HEK293 (cell line): ENCODE results near the gene LONRF2.
A peak's percentile ranks its signal among the peaks of the same experiment; 100 is the strongest.

Source experiments
- CTCF ChIA-PET: fragments of 350-600 bp; formaldehyde crosslinking; extraction: SDS; loops from one replicate; lab custom pipeline; 2021; ENCODE audit warnings: antibody characterized with exemption; lab: Yijun Ruan, JAX
- POLR2A ChIA-PET: fragments of 300-600 bp; formaldehyde crosslinking; extraction: SDS; loops from one replicate; lab custom pipeline; 2020; ENCODE audit warnings: antibody characterized with exemption, inconsistent platforms; lab: Yijun Ruan, JAX
- H3K27ac ChIP-seq: fragments of 200-500 bp; sonication (Bioruptor generic); 2 replicates; pipeline ENCODE4 v1.5.1; 2014; ENCODE audit warnings: low read depth, low read length, control low read depth, inconsistent platforms; ENCODE audit errors: extremely low read depth
- H3K36me3 ChIP-seq, 2 experiments: fragments of 200-500 bp in 1 of 2; sonication (Bioruptor generic) in 1 of 2; 1 replicate in 1 of 2; 2 replicates in 1 of 2; pipeline ENCODE4 v1.5.1; 2014 to 2017; ENCODE audit warnings: inconsistent platforms in 2 of 2, low read length in 2 of 2; ENCODE audit not compliant: control insufficient read depth in 2 of 2, insufficient read depth in 1 of 2
- H3K4me1 ChIP-seq: fragments of 200-500 bp; sonication (Bioruptor generic); 2 replicates; pipeline ENCODE4 v1.5.1; 2014; ENCODE audit warnings: mild to moderate bottlenecking, low read length, inconsistent platforms; ENCODE audit not compliant: control insufficient read depth, insufficient read depth
- H3K4me3 ChIP-seq: 2 replicates; pipeline ENCODE4 v1.5.1; 2011; ENCODE audit warnings: low read depth, mild to moderate bottlenecking, control low read depth, low read length, moderate library complexity
- H3K9me3 ChIP-seq: fragments of 200-500 bp; sonication (Bioruptor generic); 2 replicates; pipeline ENCODE4 v1.5.1; 2014; ENCODE audit warnings: low read depth, low read length, inconsistent platforms; ENCODE audit not compliant: control insufficient read depth, insufficient read depth
- GLIS1 ChIP-seq: fragments of 450-650 bp; formaldehyde crosslinking; IDR thresholded peaks from 2 replicates; pipeline ENCODE4 v1.5.1; 2016; ENCODE audit warnings: missing biosample characterization, missing genetic modification characterization
- KLF16 ChIP-seq: fragments of 450-650 bp; formaldehyde crosslinking; IDR thresholded peaks from 2 replicates; pipeline ENCODE4 v1.5.1; 2017; ENCODE audit warnings: missing biosample characterization, missing genetic modification characterization
- SALL2 ChIP-seq: fragments of 450-650 bp; formaldehyde crosslinking; IDR thresholded peaks from 2 replicates; pipeline ENCODE4 v1.5.0; 2017; ENCODE audit warnings: missing biosample characterization, mild to moderate bottlenecking, missing genetic modification characterization, borderline replicate concordance
- ZBTB7A ChIP-seq: fragments of 450-650 bp; formaldehyde crosslinking; IDR thresholded peaks from 2 replicates; pipeline ENCODE4 v1.5.1; 2016; ENCODE audit warnings: low read depth, missing biosample characterization, missing genetic modification characterization
- ZFP69B ChIP-seq: fragments of 450-650 bp; formaldehyde crosslinking; IDR thresholded peaks from 2 replicates; pipeline ENCODE4 v1.5.1; 2016; ENCODE audit warnings: missing biosample characterization, missing genetic modification characterization
- ZIC2 ChIP-seq: fragments of 450-650 bp; formaldehyde crosslinking; IDR thresholded peaks from 2 replicates; pipeline ENCODE4 v1.5.1; 2016; ENCODE audit warnings: missing biosample characterization, missing genetic modification characterization
- ZNF18 ChIP-seq: fragments of 450-650 bp; formaldehyde crosslinking; IDR thresholded peaks from 2 replicates; pipeline ENCODE4 v1.5.1; 2016; ENCODE audit warnings: missing biosample characterization, missing genetic modification characterization
- ZNF19 ChIP-seq: fragments of 450-650 bp; formaldehyde crosslinking; IDR thresholded peaks from 2 replicates; pipeline ENCODE4; 2016; ENCODE audit warnings: missing biosample characterization, missing genetic modification characterization, low read depth
- ZNF211 ChIP-seq: fragments of 450-650 bp; formaldehyde crosslinking; IDR thresholded peaks from 2 replicates; pipeline ENCODE4 v1.5.1; 2016; ENCODE audit warnings: low read depth, missing biosample characterization, missing genetic modification characterization
- ZNF214 ChIP-seq: fragments of 450-650 bp; formaldehyde crosslinking; IDR thresholded peaks from 2 replicates; pipeline ENCODE4 v1.5.1; 2017; ENCODE audit warnings: missing biosample characterization, mild to moderate bottlenecking, missing genetic modification characterization, borderline replicate concordance
- ZNF544 ChIP-seq: fragments of 450-650 bp; formaldehyde crosslinking; IDR thresholded peaks from 2 replicates; pipeline ENCODE4 v1.5.0; 2017; ENCODE audit warnings: missing biosample characterization, missing genetic modification characterization
- ZNF626 ChIP-seq: fragments of 450-650 bp; sonication (Bioruptor Pico); formaldehyde crosslinking; IDR thresholded peaks from 2 replicates; pipeline ENCODE4 v1.5.1; 2018; ENCODE audit warnings: missing biosample characterization, missing genetic modification characterization, inconsistent platforms
- ZSCAN5A ChIP-seq: fragments of 450-650 bp; formaldehyde crosslinking; IDR thresholded peaks from 2 replicates; pipeline ENCODE4 v1.5.1; 2016; ENCODE audit warnings: missing biosample characterization, missing genetic modification characterization
- ZXDB ChIP-seq: fragments of 450-650 bp; formaldehyde crosslinking; IDR thresholded peaks from 2 replicates; pipeline ENCODE4 v1.5.1; 2016; ENCODE audit warnings: missing biosample characterization, missing genetic modification characterization

Gene LONRF2

GRCh38 chr2:100241236-100241635 is 81.1 kb downstream of the LONRF2 start (continued):
- TF ChIP-seq SALL2: no peak

- ChIA-PET CTCF (interaction anchor here (1.6 kb wide), 1 partner anchor 421 kb away, joined by 6 read pairs; no protein-coding TSS in a partner anchor), POLR2A (no interaction called here)
- Histone ChIP-seq H3K36me3 (no peaks in the 10 kb centered on the region), H3K9me3 (no peaks in the 10 kb centered on the region), H3K4me1 (no peaks in the 10 kb centered on the region), H3K27ac (no peak overlapping the region), H3K4me3 (no peak overlapping the region)
- TF ChIP-seq ZXDB (tag by site-specific recombination) (no peak), ZSCAN5A (no peak)
- TF ChIP-seq, all 188 proteins: peak for 0
Observed at GRCh38 chr2:100240386-100240785, 81.9 kb downstream of the LONRF2 start.

- 0 out of 2 replicates have a peak, but pooled peaks have one; percentile 25 for TF ChIP-seq GLIS1
- no peak for TF ChIP-seq KLF16 (tag by site-specific recombination)
- no peak for TF ChIP-seq ZBTB7A (tag by site-specific recombination)
- TF ChIP-seq ZNF544 (tag by site-specific recombination): no peak
- no peak for TF ChIP-seq ZNF18 (tag by site-specific recombination)
- peak; percentile 26; the same call in 1 of the 2 replicates for TF ChIP-seq ZIC2 (tag by site-specific recombination)
- no peak for TF ChIP-seq ZNF626 (tag by site-specific recombination)
- TF ChIP-seq ZNF211: no peak
- TF ChIP-seq ZNF214 (tag by site-specific recombination): no peak
- TF ChIP-seq ZNF19: no peak
- Histone ChIP-seq H3K4me1 (no peaks in the 10 kb centered on the region), H3K9me3 (no peaks in the 10 kb centered on the region), H3K4me3 (no peak overlapping the region), H3K36me3 (no peaks in the 10 kb centered on the region), H3K27ac (no peak overlapping the region)
- CTCF ChIA-PET: interaction anchor here (1.6 kb wide), 1 partner anchor 420 kb away, joined by 6 read pairs; no protein-coding TSS in a partner anchor
- POLR2A ChIA-PET: no interaction called here
Observed at GRCh38 chr2:100239486-100240210, 82.7 kb downstream of the LONRF2 start.

- ChIA-PET POLR2A (no interaction called here), CTCF (interaction anchor here (0.8 kb wide), 1 partner anchor 24 kb away, joined by 4 read pairs; no protein-coding TSS in a partner anchor)
- Histone ChIP-seq H3K27ac (no peak overlapping the region), H3K36me3 (no peaks in the 10 kb centered on the region), H3K9me3 (no peaks in the 10 kb centered on the region), H3K4me3 (no peak overlapping the region), H3K4me1 (no peaks in the 10 kb centered on the region)
- TF ChIP-seq ZFP69B (tag by site-specific recombination): no peak
Observed at GRCh38 chr2:100238471-100238870, 83.8 kb downstream of the LONRF2 start.
